Activated T-cell treated with anti-CD3 and anti-CD28 coated beads, Interleukin-2, amount 50 U/mL, for 24 hours (primary cell): Measurements from ENCODE around the gene KIF21A.

ENCODE experiments used
- DNase-seq: peaks from one replicate; pipeline ENCODE4 v3.0.0-alpha.2; 2020
- H3K27ac Mint-ChIP-seq: 2 replicates; pipeline ENCODE4 v1.8.0; 2020; ENCODE audit warnings: mild to moderate bottlenecking, mixed read lengths
- H3K27me3 Mint-ChIP-seq: 2 replicates; pipeline ENCODE4 v1.8.0; 2020; ENCODE audit warnings: mixed read lengths
- H3K36me3 Mint-ChIP-seq: 2 replicates; pipeline ENCODE4 v1.8.0; 2020; ENCODE audit warnings: low read depth, mixed read lengths
- H3K4me1 Mint-ChIP-seq: 2 replicates; pipeline ENCODE4 v1.8.0; 2020; ENCODE audit warnings: low read depth, mixed read lengths
- H3K4me3 Mint-ChIP-seq: 2 replicates; pipeline ENCODE4 v1.8.0; 2020; ENCODE audit warnings: mild to moderate bottlenecking, moderate library complexity, mixed read lengths
- H3K9me3 Mint-ChIP-seq: 2 replicates; pipeline ENCODE4 v1.8.0; 2020; ENCODE audit warnings: mixed read lengths

The KIF21A gene

DNA sequence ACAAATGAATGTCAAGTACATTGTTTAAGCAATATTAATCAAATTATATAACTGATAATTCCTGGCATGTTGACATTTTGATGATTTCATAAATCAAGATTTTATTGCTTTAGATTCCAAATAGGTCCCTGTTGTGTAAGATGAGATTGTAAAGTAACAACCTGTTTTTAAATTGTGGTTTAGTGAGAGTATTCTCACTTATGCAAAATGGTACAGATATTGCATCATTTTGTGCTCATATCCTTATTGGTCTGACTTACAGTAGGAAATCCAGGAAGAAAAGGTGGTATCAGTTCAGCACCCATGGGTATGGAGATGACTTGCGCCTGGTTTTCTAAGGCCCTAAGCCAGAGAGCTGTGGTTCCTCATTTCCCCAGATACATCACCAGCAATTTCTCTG lies 165.5 kb downstream of the KIF21A start:
- Mint-ChIP-seq H3K27me3 (peaks cover 15% of the 10 kb centered on the region), H3K27ac (no peak overlapping the region), H3K9me3 (no peaks in the 10 kb centered on the region), H3K36me3 (no peaks in the 10 kb centered on the region), H3K4me3 (no peak overlapping the region), H3K4me1 (peaks cover 1% of the 10 kb centered on the region)
- DNase-seq = no peak

DNA sequence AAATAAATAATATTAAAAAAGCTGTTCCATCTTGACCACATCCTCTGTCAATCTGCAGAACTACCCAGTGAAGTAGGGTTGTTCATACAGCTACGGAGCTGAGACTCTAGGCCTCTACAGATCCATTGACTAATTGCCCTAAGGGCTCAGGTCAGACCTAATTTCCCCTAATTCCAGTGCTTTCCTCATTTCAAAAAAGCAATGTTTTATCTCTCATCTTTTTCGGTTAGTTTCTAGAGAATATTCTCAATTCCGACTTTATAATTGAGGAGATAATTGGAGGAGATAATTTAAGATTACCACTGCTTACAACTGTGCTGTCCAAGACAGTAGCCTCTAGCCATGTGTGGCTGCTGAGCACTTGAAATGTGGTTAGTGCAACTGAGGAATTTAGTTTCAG lies 167.1 kb downstream of the KIF21A start:
- no peaks in the 10 kb centered on the region for H3K36me3 Mint-ChIP-seq
- no peak for DNase-seq
- H3K4me1 Mint-ChIP-seq = peaks cover 1% of the 10 kb centered on the region
- H3K9me3 Mint-ChIP-seq = no peaks in the 10 kb centered on the region
- H3K27me3 Mint-ChIP-seq = peaks cover 15% of the 10 kb centered on the region
- no peak overlapping the region for H3K27ac Mint-ChIP-seq
- no peak overlapping the region for H3K4me3 Mint-ChIP-seq

- Mint-ChIP-seq H3K4me3 (no peak overlapping the region), H3K9me3 (no peaks in the 10 kb centered on the region), H3K36me3 (no peaks in the 10 kb centered on the region), H3K27ac (no peak overlapping the region), H3K4me1 (peaks cover 1% of the 10 kb centered on the region), H3K27me3 (peaks cover 7% of the 10 kb centered on the region)
- no peak for DNase-seq
Measured at GRCh38 chr12:39272871-39273655, 169.9 kb downstream of the KIF21A start.

GRCh38 chr12:39269492-39269891 lies 173.4 kb downstream of the KIF21A start:
- no peak overlapping the region for H3K4me3 Mint-ChIP-seq
- H3K9me3 Mint-ChIP-seq = no peaks in the 10 kb centered on the region
- H3K27me3 Mint-ChIP-seq = peaks cover 1% of the 10 kb centered on the region
- H3K36me3 Mint-ChIP-seq = no peaks in the 10 kb centered on the region
- peaks cover 1% of the 10 kb centered on the region for H3K4me1 Mint-ChIP-seq
- no peak overlapping the region for H3K27ac Mint-ChIP-seq
- no peak for DNase-seq

DNA sequence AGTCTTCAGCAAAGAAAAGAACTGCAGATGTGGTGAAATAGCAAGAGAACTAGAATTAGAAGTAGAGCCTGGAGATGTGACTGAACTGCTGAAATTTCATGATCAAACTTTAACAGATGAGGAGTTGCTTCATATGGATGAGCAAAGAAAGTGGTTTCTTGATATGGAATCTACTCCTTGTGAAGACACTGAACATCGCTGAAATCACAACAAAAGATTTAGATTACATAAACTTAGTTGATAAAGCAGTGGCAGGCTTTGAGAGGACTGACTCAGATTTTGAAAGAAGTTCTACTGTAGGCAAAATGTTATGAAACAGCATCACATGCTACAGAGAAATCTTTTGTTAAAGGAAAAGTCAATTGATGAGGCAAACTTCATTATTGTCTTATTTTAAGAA lies 175.0 kb downstream of the KIF21A start:
- H3K9me3 Mint-ChIP-seq = no peaks in the 10 kb centered on the region
- no peaks in the 10 kb centered on the region for H3K36me3 Mint-ChIP-seq
- no peak overlapping the region for H3K27ac Mint-ChIP-seq
- H3K27me3 Mint-ChIP-seq = no peaks in the 10 kb centered on the region
- no peak overlapping the region for H3K4me3 Mint-ChIP-seq
- no peaks in the 10 kb centered on the region for H3K4me1 Mint-ChIP-seq
- DNase-seq = no peak

GRCh38 chr12:39252628-39253027 lies 190.3 kb downstream of the KIF21A start:
- no peak overlapping the region for H3K4me3 Mint-ChIP-seq
- no peaks in the 10 kb centered on the region for H3K4me1 Mint-ChIP-seq
- no peak for DNase-seq
- peaks cover 5% of the 10 kb centered on the region for H3K27me3 Mint-ChIP-seq
- H3K36me3 Mint-ChIP-seq = no peaks in the 10 kb centered on the region
- H3K9me3 Mint-ChIP-seq = peaks cover 2% of the 10 kb centered on the region
- H3K27ac Mint-ChIP-seq = no peak overlapping the region
